PC-9 (cell line): Measurements from ENCODE around the gene GPATCH4.

Source experiments
- EZH2 ChIP-seq: fragments of 200-600 bp; sonication (generic); IDR thresholded peaks from 2 replicates; pipeline ENCODE4 v1.8.0; 2017; ENCODE audit warnings: antibody characterized with exemption, low read depth
- TF ChIP-seq, protein P1 (sequence below): fragments of 200-600 bp; sonication (generic); conservative IDR thresholded peaks from 2 replicates; pipeline ENCODE4 v1.6.1; 2017; ENCODE audit warnings: mixed run types, antibody characterized with exemption, mild to moderate bottlenecking, moderate library complexity

DNA sequence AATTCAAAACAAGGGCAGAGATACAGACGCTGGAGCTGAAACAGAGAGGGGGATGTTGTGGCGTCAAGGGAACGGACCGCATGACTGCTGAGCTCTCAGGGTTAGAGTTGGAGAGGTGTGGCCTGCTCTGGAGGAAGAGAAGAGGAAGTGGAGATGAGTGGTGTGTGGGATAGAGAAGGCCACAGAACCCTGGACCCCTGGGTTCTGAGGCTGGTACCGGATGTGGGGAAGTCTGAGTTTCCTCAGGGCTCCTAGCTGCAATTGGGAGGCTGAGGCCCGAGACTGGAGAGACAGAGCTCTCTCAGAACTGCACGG lies 42.5 kb upstream of the GPATCH4 start:
- TF ChIP-seq, protein P1, sequence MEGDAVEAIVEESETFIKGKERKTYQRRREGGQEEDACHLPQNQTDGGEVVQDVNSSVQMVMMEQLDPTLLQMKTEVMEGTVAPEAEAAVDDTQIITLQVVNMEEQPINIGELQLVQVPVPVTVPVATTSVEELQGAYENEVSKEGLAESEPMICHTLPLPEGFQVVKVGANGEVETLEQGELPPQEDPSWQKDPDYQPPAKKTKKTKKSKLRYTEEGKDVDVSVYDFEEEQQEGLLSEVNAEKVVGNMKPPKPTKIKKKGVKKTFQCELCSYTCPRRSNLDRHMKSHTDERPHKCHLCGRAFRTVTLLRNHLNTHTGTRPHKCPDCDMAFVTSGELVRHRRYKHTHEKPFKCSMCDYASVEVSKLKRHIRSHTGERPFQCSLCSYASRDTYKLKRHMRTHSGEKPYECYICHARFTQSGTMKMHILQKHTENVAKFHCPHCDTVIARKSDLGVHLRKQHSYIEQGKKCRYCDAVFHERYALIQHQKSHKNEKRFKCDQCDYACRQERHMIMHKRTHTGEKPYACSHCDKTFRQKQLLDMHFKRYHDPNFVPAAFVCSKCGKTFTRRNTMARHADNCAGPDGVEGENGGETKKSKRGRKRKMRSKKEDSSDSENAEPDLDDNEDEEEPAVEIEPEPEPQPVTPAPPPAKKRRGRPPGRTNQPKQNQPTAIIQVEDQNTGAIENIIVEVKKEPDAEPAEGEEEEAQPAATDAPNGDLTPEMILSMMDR = no peak
- no peak for TF ChIP-seq EZH2
